Stimulated activated naive CD8-positive, alpha-beta T cell treated with anti-CD3 and anti-CD28 coated beads, Interleukin-15, Interleukin-2, amounts not matched to agents 100 ng/mL and 50 ng/mL, for 24 hours (primary cell): ENCODE results near the gene SPEG.

Experiments used
- H3K27ac Mint-ChIP-seq: one replicate; pipeline ENCODE4 v1.8.0; 2021; ENCODE audit warnings: mild to moderate bottlenecking, mixed read lengths
- H3K27me3 Mint-ChIP-seq: one replicate; pipeline ENCODE4 v1.8.0; 2021; ENCODE audit warnings: mixed read lengths
- H3K36me3 Mint-ChIP-seq: one replicate; pipeline ENCODE4 v1.8.0; 2021; ENCODE audit warnings: low read depth, mixed read lengths
- H3K4me1 Mint-ChIP-seq: one replicate; pipeline ENCODE4 v1.8.0; 2021; ENCODE audit warnings: low read depth, mixed read lengths
- H3K4me3 Mint-ChIP-seq: one replicate; pipeline ENCODE4 v1.8.0; 2021; ENCODE audit warnings: mild to moderate bottlenecking, mixed read lengths
- H3K9me3 Mint-ChIP-seq: one replicate; pipeline ENCODE4 v1.8.0; 2021; ENCODE audit warnings: mixed read lengths

Gene SPEG

DNA sequence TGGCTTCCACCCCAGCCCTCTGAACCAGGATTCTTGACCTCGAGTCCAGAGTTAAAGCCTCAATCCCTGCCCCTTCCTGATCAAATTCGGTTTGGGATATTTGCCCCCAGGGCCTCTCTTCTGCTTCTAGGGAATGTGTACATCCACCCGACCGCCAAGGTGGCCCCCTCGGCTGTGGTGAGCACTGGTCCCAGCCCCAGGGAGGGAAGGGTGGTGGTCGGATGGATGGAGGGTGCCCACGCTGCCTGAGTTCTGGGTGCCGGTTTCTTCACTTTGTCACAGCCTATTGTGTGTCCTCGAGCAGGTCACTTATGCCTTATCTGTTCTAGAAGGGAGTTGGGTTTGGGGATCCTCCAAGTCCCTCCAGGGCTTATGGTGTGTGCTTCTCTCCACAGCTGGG lies 70.9 kb downstream of the SPEG start:
- H3K9me3 Mint-ChIP-seq: no peaks in the 10 kb centered on the region
- peaks cover 9% of the 10 kb centered on the region for H3K4me1 Mint-ChIP-seq
- no peak overlapping the region for H3K4me3 Mint-ChIP-seq
- H3K27me3 Mint-ChIP-seq: peaks cover 12% of the 10 kb centered on the region
- no peak overlapping the region for H3K27ac Mint-ChIP-seq
- H3K36me3 Mint-ChIP-seq: peaks cover 17% of the 10 kb centered on the region

GRCh38 chr2:219506153-219506801 lies 71.6 kb downstream of the SPEG start:
- H3K27ac Mint-ChIP-seq: no peak overlapping the region
- peaks cover 17% of the 10 kb centered on the region for H3K36me3 Mint-ChIP-seq
- H3K27me3 Mint-ChIP-seq: peaks cover 19% of the 10 kb centered on the region

DNA sequence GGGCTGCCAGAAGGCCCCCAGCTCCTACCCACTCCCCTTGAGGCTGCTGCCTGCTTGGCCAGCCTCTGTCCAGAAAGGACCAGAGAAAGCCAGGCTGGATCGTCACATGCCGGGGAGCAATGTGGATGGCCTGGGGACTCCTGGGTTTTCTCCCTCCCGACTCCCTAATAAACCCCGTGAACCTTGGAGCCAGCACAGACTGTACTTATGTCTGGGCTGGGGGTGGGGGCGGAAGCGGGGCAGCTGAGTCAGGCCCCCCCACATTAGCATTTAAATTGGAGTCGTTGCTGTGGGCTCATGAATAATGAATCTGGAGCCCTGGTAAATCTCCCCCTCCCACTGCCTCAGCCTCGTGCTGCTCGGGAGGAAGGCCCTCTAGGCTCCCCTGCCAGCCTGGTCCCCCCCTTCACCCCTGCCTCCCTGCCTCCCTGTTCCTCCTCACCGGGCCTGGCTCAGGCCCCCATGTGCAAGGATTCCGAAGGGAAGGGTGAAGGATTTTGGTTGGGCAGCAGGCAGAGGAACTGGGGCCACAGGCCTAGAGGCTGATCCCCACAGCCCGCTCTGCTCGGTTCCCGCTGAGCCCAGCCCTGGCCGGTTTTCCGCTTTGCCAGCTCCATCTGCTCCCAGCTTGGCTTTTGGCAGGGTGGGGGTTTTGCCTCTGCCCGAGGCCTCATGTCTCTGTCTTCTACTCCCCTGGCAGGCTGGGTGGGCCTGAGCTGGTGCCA lies 72.3 kb downstream of the SPEG start:
- Mint-ChIP-seq H3K9me3 (no peaks in the 10 kb centered on the region), H3K4me1 (peaks cover 9% of the 10 kb centered on the region), H3K36me3 (peaks cover 17% of the 10 kb centered on the region), H3K4me3 (no peak overlapping the region), H3K27ac (no peak overlapping the region), H3K27me3 (peaks cover 21% of the 10 kb centered on the region)

More at GRCh38 chr2:219506153-219506801, 71.6 kb downstream of the SPEG start:
- Mint-ChIP-seq H3K4me1 (peaks cover 9% of the 10 kb centered on the region), H3K4me3 (no peak overlapping the region), H3K9me3 (no peaks in the 10 kb centered on the region)

DNA sequence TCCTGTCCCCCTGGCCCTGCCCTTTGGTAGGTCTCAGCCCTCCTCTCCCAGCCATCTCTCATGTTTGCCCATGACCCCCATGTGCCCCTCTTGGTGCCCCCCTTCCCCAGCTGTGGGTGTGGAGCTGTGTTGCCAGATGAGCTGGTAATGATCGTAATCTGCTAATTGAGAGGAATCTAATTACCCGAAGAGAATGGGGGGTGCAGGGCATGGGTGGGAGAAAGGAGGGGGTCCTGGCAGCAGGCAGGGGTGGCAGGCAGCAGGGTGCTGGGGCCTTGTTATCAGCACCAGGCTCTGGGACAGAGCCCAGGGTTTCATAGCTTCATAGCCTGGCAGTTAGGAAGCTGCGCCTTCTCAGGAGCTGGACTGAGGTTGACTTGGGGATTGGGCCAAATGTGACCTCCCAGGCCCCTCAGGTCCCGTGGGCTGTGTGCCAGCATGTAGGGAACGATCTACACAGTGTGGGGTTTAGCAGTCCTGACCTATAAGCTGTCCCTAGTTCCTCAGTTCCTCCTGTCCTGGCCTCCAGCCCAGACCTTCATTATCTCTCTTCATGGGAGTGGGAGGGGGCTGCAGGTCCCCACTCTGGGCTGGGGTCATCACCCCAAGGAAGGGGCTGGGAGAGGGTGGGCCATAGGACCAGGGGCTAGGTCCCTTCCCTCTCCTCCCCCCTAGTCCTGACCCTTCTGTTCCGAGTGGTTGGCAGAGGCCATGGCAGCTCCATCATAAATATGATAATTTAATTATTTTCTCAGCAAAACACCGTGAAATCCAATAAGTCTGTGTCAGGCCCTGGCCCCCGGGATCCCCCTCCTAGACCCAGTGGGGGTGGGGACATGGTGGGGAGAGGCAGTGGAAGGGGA lies 73.2 kb downstream of the SPEG start:
- H3K27me3 Mint-ChIP-seq: peaks cover 27% of the 10 kb centered on the region
- no peaks in the 10 kb centered on the region for H3K9me3 Mint-ChIP-seq
- peaks cover 17% of the 10 kb centered on the region for H3K36me3 Mint-ChIP-seq
- no peak overlapping the region for H3K4me3 Mint-ChIP-seq
- H3K4me1 Mint-ChIP-seq: peaks cover 9% of the 10 kb centered on the region
- no peak overlapping the region for H3K27ac Mint-ChIP-seq

- Mint-ChIP-seq H3K4me3 (no peak overlapping the region), H3K27me3 (peaks cover 31% of the 10 kb centered on the region), H3K36me3 (peaks cover 17% of the 10 kb centered on the region), H3K4me1 (peaks cover 10% of the 10 kb centered on the region), H3K9me3 (no peaks in the 10 kb centered on the region), H3K27ac (no peak overlapping the region)
Measured at GRCh38 chr2:219508444-219508734, 73.7 kb downstream of the SPEG start.

DNA sequence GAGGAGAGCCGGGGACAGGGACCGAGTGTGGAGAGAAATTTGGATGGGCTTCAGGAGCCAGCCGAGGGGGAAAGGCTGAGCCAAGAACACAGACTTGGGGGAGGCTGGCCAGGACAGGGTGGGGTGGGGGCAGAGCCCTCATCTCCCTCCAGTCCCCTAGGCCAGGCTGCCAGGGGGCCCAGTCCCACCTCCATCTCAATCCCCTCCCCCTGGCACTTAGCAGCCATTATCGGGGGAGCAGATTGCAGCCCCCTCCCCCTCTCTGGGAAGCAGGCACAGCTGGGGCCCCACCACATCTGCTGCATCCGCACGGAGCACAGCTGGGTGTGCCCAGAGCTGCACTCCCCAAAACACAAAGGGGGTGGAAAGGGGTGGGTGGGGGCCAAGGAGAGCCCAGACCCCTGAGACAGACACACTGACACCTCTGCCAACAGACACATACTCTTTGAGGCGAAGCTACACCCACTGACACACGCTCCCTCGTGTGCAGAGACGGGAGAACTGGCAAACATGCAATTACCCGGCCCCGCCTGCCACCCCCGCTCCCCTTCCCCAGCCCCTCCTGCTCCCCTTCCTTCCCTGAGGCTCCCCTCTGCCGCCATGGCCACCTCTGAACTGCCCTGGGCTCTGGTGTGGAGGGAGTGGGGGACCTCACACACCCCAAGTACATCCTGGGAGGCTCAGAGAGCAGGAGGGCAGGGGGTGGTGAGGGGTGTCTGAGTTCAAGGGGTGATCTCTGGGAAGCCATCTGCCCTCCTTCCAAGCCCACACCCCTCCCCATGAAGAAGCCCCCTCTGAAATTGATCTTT lies 74.5 kb downstream of the SPEG start:
- Mint-ChIP-seq H3K27me3 (peaks cover 39% of the 10 kb centered on the region), H3K36me3 (peaks cover 17% of the 10 kb centered on the region), H3K4me1 (peaks cover 13% of the 10 kb centered on the region), H3K27ac (no peak overlapping the region), H3K9me3 (no peaks in the 10 kb centered on the region), H3K4me3 (peak overlapping the region; percentile 20)

GRCh38 chr2:219509780-219510511 lies 75.3 kb downstream of the SPEG start:
- H3K9me3 Mint-ChIP-seq: no peaks in the 10 kb centered on the region
- H3K36me3 Mint-ChIP-seq: peaks cover 10% of the 10 kb centered on the region
- H3K4me1 Mint-ChIP-seq: peaks cover 13% of the 10 kb centered on the region
- peak overlapping the region; percentile 20 for H3K4me3 Mint-ChIP-seq
- no peak overlapping the region for H3K27ac Mint-ChIP-seq
- peaks cover 42% of the 10 kb centered on the region for H3K27me3 Mint-ChIP-seq

- Mint-ChIP-seq H3K4me1 (peaks cover 13% of the 10 kb centered on the region), H3K36me3 (peaks cover 6% of the 10 kb centered on the region), H3K4me3 (no peak overlapping the region), H3K27ac (no peak overlapping the region), H3K9me3 (no peaks in the 10 kb centered on the region), H3K27me3 (peaks cover 49% of the 10 kb centered on the region)
Measured at GRCh38 chr2:219510512-219511135, 76.0 kb downstream of the SPEG start.

DNA sequence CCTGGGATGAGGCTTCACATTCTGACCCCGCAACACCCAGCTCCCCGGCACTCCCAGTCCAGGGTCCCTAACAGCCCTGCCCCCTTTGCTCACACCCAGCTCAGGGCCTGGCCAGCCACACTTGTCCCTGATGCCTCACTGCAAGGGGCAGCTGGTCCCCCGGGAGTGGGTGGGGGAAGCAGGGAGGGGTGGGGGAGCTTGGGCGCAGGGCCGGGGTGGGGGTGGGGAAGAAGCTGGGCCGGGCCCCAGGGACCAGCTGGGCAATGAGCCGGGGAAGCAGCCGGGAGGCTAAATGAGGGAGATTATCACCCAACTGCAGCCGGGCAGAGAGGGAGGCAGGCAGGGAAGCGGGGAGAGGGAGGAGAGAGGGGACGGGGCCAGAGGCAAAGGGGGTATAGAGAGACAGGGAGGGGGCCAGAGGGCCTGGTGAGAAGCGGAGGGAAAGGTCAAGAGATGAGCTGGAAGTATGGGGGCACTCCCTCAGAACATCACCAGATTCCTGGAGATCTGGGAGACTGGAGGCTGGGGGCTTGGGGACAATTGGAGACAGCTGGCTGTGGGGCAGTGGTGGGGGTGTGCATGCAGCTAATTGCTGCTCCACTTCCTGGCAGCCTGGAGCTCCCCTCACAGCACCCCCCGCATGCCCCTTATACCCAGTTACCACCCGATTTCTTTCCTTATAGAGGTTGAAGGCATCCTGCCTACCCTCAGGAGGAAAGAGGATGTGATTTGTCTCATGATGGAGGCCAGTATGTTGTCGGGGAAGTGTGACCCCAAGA lies 77.1 kb downstream of the SPEG start:
- Mint-ChIP-seq H3K36me3 (peaks cover under 1% of the 10 kb centered on the region), H3K27ac (no peak overlapping the region), H3K9me3 (no peaks in the 10 kb centered on the region), H3K4me3 (no peak overlapping the region), H3K4me1 (peaks cover 13% of the 10 kb centered on the region), H3K27me3 (peaks cover 59% of the 10 kb centered on the region)

- Mint-ChIP-seq H3K4me3 (no peak overlapping the region), H3K4me1 (peaks cover 13% of the 10 kb centered on the region), H3K9me3 (no peaks in the 10 kb centered on the region), H3K36me3 (no peaks in the 10 kb centered on the region), H3K27ac (no peak overlapping the region), H3K27me3 (peaks cover 69% of the 10 kb centered on the region)
Measured at GRCh38 chr2:219512524-219513216, 78.0 kb downstream of the SPEG start.

- H3K27ac Mint-ChIP-seq: no peak overlapping the region
Measured at GRCh38 chr2:219513787-219514186, 79.1 kb downstream of the SPEG start.

DNA sequence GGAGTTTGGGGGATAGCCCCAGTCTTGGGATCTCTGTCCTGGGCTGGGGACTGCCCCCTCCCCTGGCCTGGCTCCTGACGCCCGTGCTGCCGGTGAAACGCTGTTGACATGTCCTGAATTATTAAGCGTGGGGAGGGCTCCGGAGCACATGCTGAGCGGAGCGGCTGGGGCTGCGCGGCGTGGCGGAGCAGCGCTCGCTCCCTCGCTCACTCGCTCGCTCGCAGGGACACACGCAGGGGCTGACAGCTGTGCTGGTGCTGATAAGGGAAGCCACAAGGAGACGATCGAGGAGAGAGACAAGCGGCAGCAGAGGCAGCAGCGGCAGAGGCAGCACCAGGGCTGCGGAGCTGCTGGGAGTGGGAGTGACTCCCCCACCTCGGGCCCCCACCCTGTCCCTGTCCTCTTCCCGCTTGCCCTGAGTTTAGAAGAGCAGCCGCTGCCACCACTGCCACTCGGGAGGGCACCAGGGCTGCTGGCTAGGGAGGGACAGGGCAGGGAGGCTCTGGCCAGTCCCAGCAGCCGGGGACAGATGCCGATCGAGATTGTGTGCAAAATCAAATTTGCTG lies 79.6 kb downstream of the SPEG start, which contains the start of gene ASIC4:
ASIC4 (plus strand) TSS at position 287 of the 566 bp plus-strand sequence; CDS start at position 530, 243 bp downstream.
- H3K9me3 Mint-ChIP-seq: no peaks in the 10 kb centered on the region
- H3K27ac Mint-ChIP-seq: no peak within 1 kb of the TSS
- H3K4me3 Mint-ChIP-seq: no peak within 1 kb of the TSS
- no peaks in the 10 kb centered on the region for H3K36me3 Mint-ChIP-seq
- H3K4me1 Mint-ChIP-seq: peaks cover 13% of the 10 kb centered on the region
- peaks cover 76% of the 10 kb centered on the region for H3K27me3 Mint-ChIP-seq

More at GRCh38 chr2:219513787-219514186, 79.1 kb downstream of the SPEG start:
- no peaks in the 10 kb centered on the region for H3K36me3 Mint-ChIP-seq
- H3K4me3 Mint-ChIP-seq: no peak overlapping the region
- H3K9me3 Mint-ChIP-seq: no peaks in the 10 kb centered on the region
- peaks cover 73% of the 10 kb centered on the region for H3K27me3 Mint-ChIP-seq
- H3K4me1 Mint-ChIP-seq: peaks cover 13% of the 10 kb centered on the region
